Central memory CD8-positive, alpha-beta T cell (primary cell): ENCODE results near the gene PCDHGC3.
A peak's percentile ranks its signal among the peaks of the same experiment; 100 is the strongest.

Experiments used
- ATAC-seq: fragments of 150-1000 bp; cut with Tn5 transposase; replicated peaks from 2 replicates; pipeline ENCODE4 v1.10.0; 2022; ENCODE audit warnings: mild to moderate bottlenecking, moderate FRiP score, moderate number of reproducible peaks; ENCODE audit not compliant: poor library complexity, severe bottlenecking; ENCODE audit errors: extremely low read depth
- DNase-seq, 2 donors: peaks; one replicate each; pipeline ENCODE4 v3.0.0; 2021; ENCODE audit warnings: low spot score in 2 of 2
- H3K27ac Mint-ChIP-seq: one replicate; pipeline ENCODE4 v1.8.0; 2022; ENCODE audit warnings: low read depth, mild to moderate bottlenecking, moderate library complexity, mixed read lengths
- H3K27me3 Mint-ChIP-seq: one replicate; pipeline ENCODE4 v1.8.0; 2022; ENCODE audit warnings: mixed read lengths
- H3K36me3 Mint-ChIP-seq: one replicate; pipeline ENCODE4 v1.8.0; 2022; ENCODE audit warnings: mild to moderate bottlenecking, moderate library complexity, mixed read lengths; ENCODE audit not compliant: insufficient read depth
- H3K4me1 Mint-ChIP-seq: one replicate; pipeline ENCODE4 v1.8.0; 2022; ENCODE audit warnings: mixed read lengths
- H3K4me3 Mint-ChIP-seq: one replicate; pipeline ENCODE4 v1.8.0; 2022; ENCODE audit warnings: mild to moderate bottlenecking, moderate library complexity, mixed read lengths
- H3K9me3 Mint-ChIP-seq: one replicate; pipeline ENCODE4 v1.8.0; 2022; ENCODE audit warnings: mixed read lengths

Gene PCDHGC3

DNA sequence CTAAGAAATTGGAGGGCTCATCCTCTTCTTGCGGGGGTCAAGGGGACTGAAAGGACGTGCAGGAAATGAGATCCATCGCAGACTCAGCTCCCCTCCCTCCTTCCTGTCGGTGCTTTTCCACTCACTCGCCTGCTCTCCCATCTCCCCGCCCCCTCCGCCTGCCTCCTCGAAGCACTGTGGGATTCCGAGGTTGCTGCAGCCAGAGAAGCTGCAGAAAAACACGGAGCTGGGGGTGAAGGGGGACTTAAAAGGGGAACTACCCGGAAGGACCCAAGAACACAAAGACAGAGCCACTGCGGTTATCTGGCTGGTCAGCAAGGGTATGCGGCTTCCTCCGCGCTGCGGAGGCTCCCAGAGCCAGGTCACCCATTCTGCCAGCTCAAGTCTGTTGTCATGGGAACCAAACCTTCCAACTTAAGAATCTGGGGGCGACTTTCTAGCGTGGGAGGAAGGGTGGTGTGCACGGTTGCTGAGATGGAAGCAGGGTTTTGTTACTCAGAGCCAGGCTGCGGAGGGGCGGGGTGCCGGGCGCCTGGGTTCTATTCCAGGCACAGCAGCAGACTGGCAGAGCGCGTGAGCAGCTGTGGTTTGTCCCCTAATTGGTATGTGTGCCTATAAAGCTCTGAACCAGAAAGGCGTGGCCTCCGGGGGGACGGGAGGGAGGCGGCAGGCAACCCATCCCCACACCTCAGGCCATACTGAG lies 38.0 kb downstream of the PCDHGC3 start:
- Mint-ChIP-seq H3K36me3 (peaks cover 52% of the 10 kb centered on the region), H3K4me1 (peaks cover 21% of the 10 kb centered on the region), H3K9me3 (no peaks in the 10 kb centered on the region), H3K4me3 (peak overlapping the region; percentile 69), H3K27me3 (no peaks in the 10 kb centered on the region), H3K27ac (peak overlapping the region; percentile 12)
- DNase-seq (no peak), ATAC-seq (no peak)

DNA sequence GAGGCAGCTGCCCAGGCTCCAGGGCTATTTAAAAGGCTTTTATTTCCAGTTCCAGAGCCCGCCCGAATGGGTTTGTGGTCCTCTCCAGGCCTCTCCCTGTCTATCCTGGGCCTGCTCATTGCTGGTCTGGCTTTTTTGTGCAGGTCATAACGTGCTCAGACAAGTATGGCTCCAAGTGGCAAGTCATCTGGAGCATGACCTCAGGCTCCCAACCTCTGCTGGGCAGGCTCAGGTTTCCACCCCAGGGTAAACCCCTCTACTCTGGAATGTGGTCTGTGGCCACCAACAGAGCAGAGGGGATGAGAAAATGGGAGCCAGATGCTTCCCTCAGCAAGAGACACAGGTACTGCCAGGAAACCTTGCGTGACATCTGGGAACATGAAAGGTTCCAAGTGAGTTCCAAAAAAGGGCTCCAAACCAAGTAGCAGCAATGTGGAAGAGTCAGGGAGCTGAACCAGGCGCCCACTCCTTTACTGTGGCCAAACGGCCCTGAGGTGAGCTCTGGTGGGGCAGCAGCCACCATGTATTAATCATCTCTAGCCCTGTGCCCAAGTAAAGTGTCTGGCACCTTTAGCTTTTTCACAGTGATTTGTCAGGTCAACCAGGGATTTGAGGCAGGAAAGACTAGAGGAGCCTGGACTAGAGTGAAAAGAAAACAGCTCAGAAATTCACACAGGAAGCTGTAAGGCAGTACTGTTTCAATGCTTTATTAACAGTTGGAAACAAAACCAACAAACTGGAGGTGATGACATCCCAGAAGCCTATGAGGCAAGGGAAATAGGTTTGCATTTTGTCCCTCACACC lies 38.8 kb downstream of the PCDHGC3 start:
- Mint-ChIP-seq H3K27me3 (no peaks in the 10 kb centered on the region), H3K4me3 (peak overlapping the region; percentile 69), H3K9me3 (no peaks in the 10 kb centered on the region), H3K36me3 (peaks cover 54% of the 10 kb centered on the region), H3K27ac (no peak overlapping the region), H3K4me1 (peaks cover 21% of the 10 kb centered on the region)
- ATAC-seq (no peak), DNase-seq (no peak)

DNA sequence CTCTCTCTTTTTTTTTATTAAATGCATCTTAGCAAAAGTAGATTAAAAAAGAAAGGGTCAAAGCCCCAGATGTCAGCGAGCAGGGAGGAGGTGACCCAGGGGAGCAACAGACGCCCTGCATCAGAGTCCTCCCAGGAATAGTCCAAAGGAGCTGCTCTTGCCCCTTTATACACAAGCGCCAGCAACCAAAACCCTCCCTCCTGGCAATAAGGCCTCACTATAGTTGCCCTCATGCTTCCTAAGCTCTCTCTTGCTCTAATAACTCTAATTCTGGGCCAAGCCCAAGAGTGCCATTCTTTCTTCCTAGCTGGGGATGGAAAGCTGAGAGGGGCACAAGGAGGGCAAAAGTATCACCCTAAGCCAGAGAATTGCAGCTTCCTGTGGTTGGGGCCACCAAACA lies 39.4 kb downstream of the PCDHGC3 start:
- no peaks in the 10 kb centered on the region for H3K9me3 Mint-ChIP-seq
- H3K4me1 Mint-ChIP-seq, result peaks cover 21% of the 10 kb centered on the region
- no peak overlapping the region for H3K4me3 Mint-ChIP-seq
- no peaks in the 10 kb centered on the region for H3K27me3 Mint-ChIP-seq
- peaks cover 55% of the 10 kb centered on the region for H3K36me3 Mint-ChIP-seq
- H3K27ac Mint-ChIP-seq, result no peak overlapping the region
- no peak for ATAC-seq
- DNase-seq, result no peak

DNA sequence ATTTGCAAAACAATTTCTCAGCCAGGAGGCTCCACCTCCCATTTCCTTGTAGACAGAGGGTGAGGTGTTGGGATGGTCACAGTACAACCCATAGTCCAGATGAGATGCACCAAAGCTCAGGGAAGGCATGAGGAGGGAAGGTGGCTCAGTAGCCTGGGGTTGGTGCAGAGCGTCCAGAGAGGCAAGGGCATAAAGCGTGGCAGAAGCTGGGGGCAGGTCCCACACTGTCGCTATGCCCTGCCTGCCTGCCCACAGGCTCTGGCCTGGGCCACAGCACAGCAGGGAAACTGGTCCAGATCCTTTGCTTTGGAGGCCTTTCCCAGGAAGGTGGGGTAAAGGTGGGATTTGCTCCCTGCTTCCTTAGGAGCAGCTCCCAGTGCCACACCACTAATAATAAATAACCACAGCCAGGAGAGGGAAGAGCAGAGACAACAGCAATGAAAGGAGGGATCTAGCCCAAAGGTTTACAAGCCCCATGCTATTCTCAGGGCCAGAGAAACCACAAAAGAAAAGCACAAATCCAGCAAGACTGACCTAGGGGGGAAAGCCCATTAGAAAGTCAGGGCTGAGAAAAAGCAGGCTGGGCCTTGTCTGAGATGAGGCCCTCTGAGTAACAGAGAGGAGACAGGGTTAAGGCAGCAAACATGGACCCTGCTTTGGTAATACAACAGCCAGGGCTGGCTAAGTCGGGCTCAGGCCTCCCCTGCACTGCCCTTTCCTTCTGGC lies 40.3 kb downstream of the PCDHGC3 start:
- ATAC-seq, result no peak
- no peak overlapping the region for H3K27ac Mint-ChIP-seq
- peaks cover 21% of the 10 kb centered on the region for H3K4me1 Mint-ChIP-seq

DNA sequence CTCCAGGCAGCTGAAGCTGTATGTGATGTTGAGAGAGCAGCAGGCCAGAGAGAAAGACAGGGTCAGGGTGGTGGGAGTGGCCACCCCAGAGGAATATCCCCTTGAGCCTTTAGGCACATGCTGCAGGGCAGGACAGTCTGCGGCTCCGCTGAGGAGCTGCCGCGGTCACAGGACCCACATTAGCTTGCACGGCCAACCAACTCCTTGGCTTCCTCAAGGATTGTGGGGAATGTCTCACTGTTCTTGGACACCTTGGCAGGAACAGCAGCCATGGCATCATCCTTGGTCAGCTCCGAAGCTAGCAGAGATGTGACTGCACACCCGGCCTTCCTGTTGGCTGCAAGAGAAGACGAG lies 40.9 kb downstream of the PCDHGC3 start:
- Mint-ChIP-seq H3K27ac (no peak overlapping the region), H3K4me1 (peaks cover 21% of the 10 kb centered on the region), H3K36me3 (peaks cover 67% of the 10 kb centered on the region), H3K4me3 (no peak overlapping the region), H3K27me3 (no peaks in the 10 kb centered on the region), H3K9me3 (no peaks in the 10 kb centered on the region)
- DNase-seq, result no peak
- no peak for ATAC-seq

More for the DNA sequence above, 40.3 kb downstream of the PCDHGC3 start:
- no peak for DNase-seq
- Mint-ChIP-seq H3K9me3 (no peaks in the 10 kb centered on the region), H3K36me3 (peaks cover 61% of the 10 kb centered on the region), H3K27me3 (no peaks in the 10 kb centered on the region), H3K4me3 (no peak overlapping the region)

DNA sequence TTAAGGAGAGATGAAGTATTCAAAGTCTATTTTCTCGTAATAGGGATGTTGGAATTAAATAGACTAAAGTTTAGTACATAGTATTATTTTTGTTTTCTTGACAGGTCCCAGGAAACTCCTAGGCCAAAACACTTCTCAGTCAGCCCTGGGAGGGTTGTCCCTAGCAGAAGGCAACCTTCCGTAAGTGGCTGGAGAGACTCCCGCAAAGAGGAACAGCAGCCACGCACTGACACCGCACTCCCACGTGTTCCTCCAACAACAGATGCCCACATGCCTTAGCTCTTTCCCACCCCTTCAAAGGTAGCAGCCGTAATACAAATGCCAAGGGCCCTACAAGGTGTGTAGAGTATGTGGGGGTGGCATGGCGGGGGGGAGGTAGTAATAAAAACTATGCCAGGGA lies 41.5 kb downstream of the PCDHGC3 start:
- no peak overlapping the region for H3K4me3 Mint-ChIP-seq
- no peak overlapping the region for H3K27ac Mint-ChIP-seq

GRCh38 chr5:141517880-141518617 lies 42.3 kb downstream of the PCDHGC3 start:
- Mint-ChIP-seq H3K9me3 (no peaks in the 10 kb centered on the region), H3K36me3 (peaks cover 71% of the 10 kb centered on the region), H3K4me3 (no peak overlapping the region), H3K27ac (no peak overlapping the region), H3K27me3 (no peaks in the 10 kb centered on the region), H3K4me1 (peaks cover 13% of the 10 kb centered on the region)
- ATAC-seq (no peak), DNase-seq (no peak)

More for the DNA sequence above, 41.5 kb downstream of the PCDHGC3 start:
- H3K9me3 Mint-ChIP-seq, result no peaks in the 10 kb centered on the region
- DNase-seq (no peak), ATAC-seq (no peak)
- H3K4me1 Mint-ChIP-seq, result peaks cover 20% of the 10 kb centered on the region
- peaks cover 73% of the 10 kb centered on the region for H3K36me3 Mint-ChIP-seq
- no peaks in the 10 kb centered on the region for H3K27me3 Mint-ChIP-seq

DNA sequence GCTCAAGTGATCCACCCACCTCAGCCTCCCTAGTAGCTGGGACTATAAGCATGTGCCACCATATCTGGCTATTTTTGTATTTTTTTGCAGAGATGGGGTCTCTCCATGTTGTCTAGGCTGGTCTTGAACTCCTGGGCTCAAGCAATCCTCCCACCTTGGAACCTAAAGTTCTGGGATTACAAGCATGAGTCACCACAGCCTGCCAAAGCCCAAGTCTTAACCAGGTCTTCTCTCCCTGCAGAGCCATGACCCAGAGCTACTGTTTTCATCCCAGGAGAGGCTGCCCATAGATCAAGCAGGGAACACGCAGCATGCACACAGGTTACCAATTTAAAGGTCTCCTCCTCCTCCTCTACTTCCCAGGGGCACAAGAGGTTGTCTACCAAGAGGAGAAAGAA lies 42.9 kb downstream of the PCDHGC3 start:
- Mint-ChIP-seq H3K9me3 (no peaks in the 10 kb centered on the region), H3K4me1 (peaks cover 10% of the 10 kb centered on the region), H3K27ac (no peak overlapping the region), H3K36me3 (peaks cover 73% of the 10 kb centered on the region), H3K27me3 (no peaks in the 10 kb centered on the region), H3K4me3 (no peak overlapping the region)
- no peak for DNase-seq
- no peak for ATAC-seq

- Mint-ChIP-seq H3K4me1 (peaks cover 7% of the 10 kb centered on the region), H3K27ac (no peak overlapping the region)
Measured at GRCh38 chr5:141519605-141520565, 44.1 kb downstream of the PCDHGC3 start.

GRCh38 chr5:141521244-141521781 lies 45.5 kb downstream of the PCDHGC3 start:
- ATAC-seq (no peak), DNase-seq (no peak)
- no peaks in the 10 kb centered on the region for H3K9me3 Mint-ChIP-seq
- H3K27ac Mint-ChIP-seq, result no peak overlapping the region
- H3K4me1 Mint-ChIP-seq, result peaks cover 13% of the 10 kb centered on the region
- no peaks in the 10 kb centered on the region for H3K27me3 Mint-ChIP-seq
- peaks cover 83% of the 10 kb centered on the region for H3K36me3 Mint-ChIP-seq
- H3K4me3 Mint-ChIP-seq, result no peak overlapping the region

More at GRCh38 chr5:141519605-141520565, 44.1 kb downstream of the PCDHGC3 start:
- H3K9me3 Mint-ChIP-seq, result no peaks in the 10 kb centered on the region
- peaks cover 81% of the 10 kb centered on the region for H3K36me3 Mint-ChIP-seq
- H3K27me3 Mint-ChIP-seq, result no peaks in the 10 kb centered on the region
- ATAC-seq (no peak), DNase-seq (no peak)
- no peak overlapping the region for H3K4me3 Mint-ChIP-seq

DNA sequence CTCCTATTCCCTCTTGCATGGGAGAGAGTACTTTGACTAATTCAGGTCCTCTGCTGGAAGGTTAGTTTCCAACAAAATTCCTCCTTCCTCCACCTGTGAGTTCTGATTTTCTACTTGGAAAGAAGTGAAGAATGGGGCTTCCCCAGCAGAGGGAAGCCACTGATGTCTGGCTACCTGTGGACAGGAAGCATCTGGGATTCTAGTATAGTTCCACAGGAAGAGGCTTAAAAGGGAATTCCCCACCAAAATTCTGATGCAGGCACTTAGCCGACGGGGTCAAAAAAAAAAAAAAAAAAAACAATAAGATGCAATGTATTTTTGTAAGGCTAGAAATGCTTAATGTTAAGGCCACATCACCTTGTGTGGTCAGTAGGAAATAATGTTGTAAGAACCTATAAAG lies 46.5 kb downstream of the PCDHGC3 start:
- H3K4me3 Mint-ChIP-seq, result no peak overlapping the region
- H3K36me3 Mint-ChIP-seq, result peaks cover 85% of the 10 kb centered on the region
- DNase-seq (no peak), ATAC-seq (no peak)
- peaks cover 13% of the 10 kb centered on the region for H3K4me1 Mint-ChIP-seq
- H3K9me3 Mint-ChIP-seq, result no peaks in the 10 kb centered on the region
- no peak overlapping the region for H3K27ac Mint-ChIP-seq
- no peaks in the 10 kb centered on the region for H3K27me3 Mint-ChIP-seq
